ENCODE measurements around the gene MTFR2.
"Not testable (repeated sequence)": the region's sequence is repeated elsewhere in the genome, so short reads cannot be mapped to it uniquely, and the experiment has no call there.

Gene MTFR2

DNA sequence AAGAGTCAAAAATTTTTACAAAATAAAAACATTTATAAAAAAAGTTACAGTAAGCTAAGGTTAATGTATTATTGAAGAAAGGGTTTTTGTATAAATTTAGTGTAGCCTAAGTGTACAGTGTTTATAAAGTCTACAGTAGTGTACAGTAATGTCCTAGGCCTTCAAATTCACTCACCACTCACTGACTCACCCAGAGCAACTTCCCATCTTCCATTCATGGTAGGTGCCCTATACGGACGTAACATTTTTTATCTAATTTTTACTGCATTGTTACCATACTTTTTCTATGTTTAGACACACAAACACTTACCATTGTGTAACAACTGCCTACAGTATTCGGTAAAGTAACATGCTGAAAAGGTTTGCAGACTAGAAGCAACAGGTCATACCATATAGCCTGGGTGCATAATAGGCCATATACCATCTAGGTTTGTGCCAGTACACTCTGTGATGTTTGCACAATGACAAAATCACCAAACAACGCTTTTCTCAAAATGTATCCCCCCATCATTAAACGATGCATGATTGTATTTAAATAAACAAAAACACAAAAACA is 6.0 kb downstream of the MTFR2 start:
- in situ Hi-C loops (cut with MboI; ENCODE audit: low pct_unique_long_range_greater_than_20kb, low sequenced_read_pairs), result no loop called here
- DNase-seq, result no peak

DNA sequence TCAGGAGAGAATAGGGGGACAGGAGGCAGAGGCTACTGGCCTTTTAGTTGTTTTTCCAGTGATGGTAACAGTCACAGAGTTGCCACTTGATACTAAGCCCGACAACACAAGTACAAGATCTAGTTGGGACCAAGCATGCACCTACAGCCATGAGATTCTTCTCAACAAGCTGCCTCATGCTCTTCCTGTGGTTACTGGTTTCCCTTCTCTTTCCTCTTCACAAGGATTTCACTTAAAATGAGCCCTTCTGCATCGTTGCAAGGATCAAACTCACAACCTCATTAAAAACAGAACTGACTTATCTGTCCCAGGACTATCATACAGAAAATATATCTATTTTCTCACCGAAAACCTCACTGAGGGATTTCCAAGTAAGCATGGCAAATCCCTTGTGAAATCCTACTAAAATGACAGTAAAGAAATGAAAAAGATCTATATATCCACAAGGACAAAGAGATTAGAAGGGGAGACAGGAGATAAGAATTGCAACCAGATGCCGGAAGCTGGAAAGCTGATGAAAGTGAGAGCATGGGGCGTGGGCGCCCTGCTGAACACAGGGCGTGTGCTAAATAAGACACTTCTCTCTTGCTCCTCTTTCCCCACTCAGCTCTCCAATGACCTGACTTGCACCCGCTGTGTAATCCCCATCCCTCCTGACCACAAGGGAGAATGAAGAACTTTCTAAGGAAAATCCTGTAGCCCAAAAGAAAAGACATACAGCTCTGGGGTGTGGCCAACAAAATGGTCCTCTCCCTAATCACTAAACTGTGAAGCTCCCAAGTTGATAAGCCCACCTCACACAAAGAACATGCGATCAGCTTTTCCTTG is 13.4 kb downstream of the MTFR2 start:
- DNase-seq, result no peak
- in situ Hi-C loops (cut with MboI; ENCODE audit: low pct_unique_long_range_greater_than_20kb, low sequenced_read_pairs), result no loop called here

GRCh38 chr6:136235233-136235564 is 14.9 kb downstream of the MTFR2 start:
- no peak for DNase-seq
- in situ Hi-C loops (cut with MboI; ENCODE audit: low pct_unique_long_range_greater_than_20kb, low sequenced_read_pairs), result no loop called here

- in situ Hi-C loops (cut with MboI; ENCODE audit: low pct_unique_long_range_greater_than_20kb, low sequenced_read_pairs), result no loop called here
- DNase-seq, result no peak
Measured at GRCh38 chr6:136232701-136233100, 17.4 kb downstream of the MTFR2 start.

DNA sequence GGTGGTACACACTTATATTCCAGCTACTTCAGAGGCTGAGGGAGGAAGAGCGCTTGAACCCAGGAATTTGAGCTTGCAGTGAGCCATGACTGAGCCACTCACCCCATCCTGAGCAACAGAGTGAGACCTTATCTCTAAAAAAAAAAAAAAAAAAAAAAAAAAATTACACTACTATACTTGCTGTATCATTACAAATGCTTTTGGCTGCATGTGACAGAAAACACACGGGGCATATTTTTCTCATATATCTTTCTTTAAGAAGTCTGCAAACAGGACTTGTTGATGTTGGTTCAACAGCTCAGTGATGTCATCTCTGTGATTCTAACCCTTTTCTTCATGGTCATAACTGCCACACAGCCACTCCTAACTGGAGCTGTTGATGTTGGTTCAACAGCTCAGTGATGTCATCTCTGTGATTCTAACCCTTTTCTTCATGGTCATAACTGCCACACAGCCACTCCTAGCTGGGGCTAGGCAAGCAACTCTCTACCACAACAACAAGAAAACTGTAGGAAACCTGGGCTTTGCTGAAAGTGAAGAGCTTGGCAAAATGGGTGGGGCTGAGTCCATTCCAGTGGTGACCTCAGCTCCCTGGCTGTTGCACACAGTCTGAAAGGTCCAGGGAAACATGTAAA is 19.8 kb downstream of the MTFR2 start:
- no peak for DNase-seq
- in situ Hi-C loops (cut with MboI; ENCODE audit: low pct_unique_long_range_greater_than_20kb, low sequenced_read_pairs), result no loop called here

- in situ Hi-C loops (cut with MboI; ENCODE audit: low pct_unique_long_range_greater_than_20kb, low sequenced_read_pairs), result no loop called here
- no peak for DNase-seq
Measured at GRCh38 chr6:136228814-136229213, 21.3 kb downstream of the MTFR2 start.

- in situ Hi-C loops (cut with MboI; ENCODE audit: low pct_unique_long_range_greater_than_20kb, low sequenced_read_pairs), result no loop called here
- DNase-seq, result no peak
Measured at GRCh38 chr6:136226674-136227377, 23.3 kb downstream of the MTFR2 start.

DNA sequence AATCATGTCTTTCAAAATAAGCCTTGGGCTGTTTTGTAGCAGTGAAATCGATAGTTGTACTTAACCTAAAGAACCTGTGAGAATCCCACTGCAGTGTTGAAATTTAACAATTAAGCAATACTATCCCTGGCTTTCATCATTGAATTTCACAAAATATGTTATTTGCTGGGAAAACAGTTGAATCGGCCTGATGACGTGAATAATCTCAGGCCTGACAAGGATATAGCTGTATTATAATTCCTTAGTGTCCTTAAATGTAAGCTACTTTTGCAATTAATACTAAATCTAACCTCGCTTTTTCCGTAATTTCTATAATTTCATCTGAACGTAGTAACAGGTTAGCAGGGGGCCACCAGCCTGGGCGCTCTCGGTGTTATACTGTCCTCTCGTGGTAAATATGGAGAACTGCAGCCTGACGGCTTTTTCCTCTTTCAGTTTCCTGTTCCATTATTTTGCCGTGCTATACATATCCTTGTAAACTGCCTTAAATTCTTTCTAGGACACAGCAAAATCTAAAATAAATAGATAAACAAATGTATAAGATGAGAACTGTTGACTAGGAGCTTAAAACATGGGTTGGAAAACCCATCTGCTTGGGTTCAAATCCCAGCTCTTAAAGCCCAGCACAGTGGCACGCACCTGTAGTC is 24.0 kb downstream of the MTFR2 start:
- DNase-seq, result peak; percentile 74
- in situ Hi-C loops (cut with MboI; ENCODE audit: low pct_unique_long_range_greater_than_20kb, low sequenced_read_pairs), result no loop called here

GRCh38 chr6:136225496-136225895 is 24.6 kb downstream of the MTFR2 start:
- in situ Hi-C loops (cut with MboI; ENCODE audit: low pct_unique_long_range_greater_than_20kb, low sequenced_read_pairs), result no loop called here
- no peak for DNase-seq

GRCh38 chr6:136224974-136225373 is 25.1 kb downstream of the MTFR2 start:
- not testable (repeated sequence) for DNase-seq
- in situ Hi-C loops (cut with MboI; ENCODE audit: low pct_unique_long_range_greater_than_20kb, low sequenced_read_pairs), result loop anchor here (25.0 kb wide), 1 partner anchor 688 kb away; no protein-coding TSS in a partner anchor

- no peak for DNase-seq
Measured at GRCh38 chr6:136216503-136217401, 33.4 kb downstream of the MTFR2 start.

GRCh38 chr6:136213853-136214252 is 36.3 kb downstream of the MTFR2 start:
- in situ Hi-C loops (cut with MboI; ENCODE audit: low pct_unique_long_range_greater_than_20kb, low sequenced_read_pairs), result loop anchor here (25.0 kb wide), 1 partner anchor 677 kb away; no protein-coding TSS in a partner anchor
- no peak for DNase-seq

More at GRCh38 chr6:136216503-136217401, 33.4 kb downstream of the MTFR2 start:
- in situ Hi-C loops (cut with MboI; ENCODE audit: low pct_unique_long_range_greater_than_20kb, low sequenced_read_pairs), result loop anchor here (25.0 kb wide), 1 partner anchor 679 kb away; no protein-coding TSS in a partner anchor

DNA sequence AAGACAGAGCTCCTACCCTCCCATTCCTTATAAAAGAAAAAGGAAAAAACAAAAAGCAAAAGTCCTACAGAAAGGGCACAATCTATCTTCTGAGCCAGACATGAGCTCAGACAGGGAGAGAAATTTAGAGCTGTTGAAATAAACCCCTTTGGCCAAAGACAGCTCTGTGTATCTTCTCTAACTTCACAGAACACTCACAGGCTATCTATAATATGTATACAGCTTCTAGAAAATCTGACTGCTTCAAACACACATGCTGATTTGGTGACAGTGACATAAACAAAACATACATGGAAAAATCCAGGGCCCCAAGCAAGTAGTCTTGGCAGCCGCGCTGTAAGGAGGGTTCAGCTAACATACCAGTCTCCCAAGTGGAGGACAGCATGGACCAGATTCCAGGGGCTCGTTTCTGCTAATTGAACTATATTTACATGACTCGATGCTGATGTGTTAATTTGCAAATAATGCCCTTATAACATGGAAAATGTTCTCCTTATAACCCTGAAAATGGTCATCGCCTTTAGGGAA is 37.0 kb downstream of the MTFR2 start:
- in situ Hi-C loops (cut with MboI; ENCODE audit: low pct_unique_long_range_greater_than_20kb, low sequenced_read_pairs), result loop anchor here (25.0 kb wide), 1 partner anchor 676 kb away; no protein-coding TSS in a partner anchor
- no peak for DNase-seq

DNA sequence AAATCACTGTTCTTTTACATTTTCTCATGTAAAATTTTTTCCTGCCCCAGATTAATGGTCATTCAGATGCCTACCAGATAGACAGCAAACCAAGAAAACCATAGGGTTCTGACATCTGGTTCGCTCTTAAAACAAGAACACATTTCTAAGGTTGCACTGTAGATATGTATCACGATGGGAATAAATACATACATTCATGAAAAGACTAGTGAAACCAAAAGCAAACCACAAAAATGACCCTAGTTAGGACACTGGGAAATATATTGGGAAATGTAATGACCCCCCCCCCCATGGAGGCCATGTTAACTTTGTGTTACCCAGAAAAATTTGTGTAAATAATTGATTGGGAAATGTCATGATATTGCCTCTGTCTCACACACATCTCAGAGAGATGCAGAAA is 37.5 kb downstream of the MTFR2 start:
- in situ Hi-C loops (cut with MboI; ENCODE audit: low pct_unique_long_range_greater_than_20kb, low sequenced_read_pairs), result loop anchor here (25.0 kb wide), 1 partner anchor 675 kb away; no protein-coding TSS in a partner anchor
- DNase-seq, result no peak

DNA sequence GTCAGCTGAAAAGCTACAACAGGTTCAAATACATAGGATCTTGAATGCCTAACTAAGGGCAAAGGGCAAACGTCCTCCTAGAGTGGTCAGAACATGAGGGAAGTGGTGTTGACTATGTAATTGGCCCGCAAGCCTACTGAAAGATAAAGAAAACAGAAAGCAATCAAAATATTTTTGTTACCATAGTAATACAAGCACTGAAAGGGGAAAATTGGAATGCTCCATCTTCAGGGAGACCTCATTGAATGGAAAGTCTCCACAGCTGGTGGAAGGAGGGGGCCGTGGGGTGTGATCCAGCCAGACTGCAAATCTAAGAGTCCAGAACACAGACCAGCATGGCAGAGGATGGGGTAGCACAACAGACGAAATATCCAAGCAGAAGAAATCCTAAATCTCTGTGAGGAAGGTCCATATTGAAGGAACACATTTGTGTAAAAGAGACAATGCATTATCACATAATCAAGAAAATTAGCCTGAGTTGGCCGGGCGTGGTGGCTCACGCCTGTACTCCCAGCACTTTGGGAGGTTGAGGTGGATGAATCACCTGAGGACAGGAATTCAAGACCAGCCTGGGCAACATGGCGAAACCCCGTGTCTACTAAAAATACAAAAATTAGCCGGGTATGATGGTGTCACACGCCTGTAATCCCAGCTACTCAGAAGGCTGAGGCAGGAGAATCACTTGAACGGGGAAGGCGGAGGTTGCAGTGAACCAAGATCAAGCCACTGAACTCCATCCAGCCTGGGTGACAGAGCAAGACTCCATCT is 39.5 kb downstream of the MTFR2 start:
- DNase-seq, result no peak
- in situ Hi-C loops (cut with MboI; ENCODE audit: low pct_unique_long_range_greater_than_20kb, low sequenced_read_pairs), result loop anchor here (25.0 kb wide), 1 partner anchor 673 kb away; no protein-coding TSS in a partner anchor

DNA sequence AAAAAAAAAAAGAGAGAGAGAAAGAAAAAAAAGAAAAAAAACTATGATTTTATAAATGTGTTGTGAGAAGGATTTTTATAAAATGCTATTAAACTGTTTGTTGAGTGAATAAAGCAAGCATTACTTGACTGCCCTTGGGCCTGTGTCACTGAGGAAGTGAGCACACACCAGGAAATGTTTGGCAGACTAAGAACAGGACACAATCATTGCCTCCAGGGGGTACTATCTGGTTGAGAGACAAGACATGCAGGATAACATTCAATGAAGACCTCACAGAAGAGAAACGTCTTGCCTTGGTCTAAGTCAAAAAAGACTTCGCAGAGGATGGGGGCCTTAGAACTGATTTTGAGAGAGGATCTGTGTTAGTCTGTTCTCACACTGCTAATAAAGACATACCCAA is 40.6 kb downstream of the MTFR2 start:
- in situ Hi-C loops (cut with MboI; ENCODE audit: low pct_unique_long_range_greater_than_20kb, low sequenced_read_pairs), result loop anchor here (25.0 kb wide), 1 partner anchor 672 kb away; no protein-coding TSS in a partner anchor

DNA sequence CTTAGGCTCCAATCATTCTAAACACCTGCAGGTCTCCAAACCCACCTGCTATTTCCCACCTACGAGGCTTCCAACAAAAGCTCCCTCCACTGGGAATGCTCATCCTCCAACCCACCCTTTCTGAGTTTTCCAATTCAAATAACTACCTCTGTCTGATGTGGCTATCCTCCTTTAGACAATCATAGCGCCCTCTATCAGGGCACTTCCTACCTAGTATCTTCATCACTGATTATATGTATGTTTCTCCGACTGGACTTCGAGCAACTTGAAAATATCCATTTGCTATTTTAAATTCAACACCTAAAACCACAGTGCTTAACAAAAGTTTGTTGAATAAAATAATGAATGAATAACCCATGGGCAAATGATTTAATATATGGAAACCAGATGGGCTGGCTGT is 41.3 kb downstream of the MTFR2 start:
- in situ Hi-C loops (cut with MboI; ENCODE audit: low pct_unique_long_range_greater_than_20kb, low sequenced_read_pairs), result loop anchor here (25.0 kb wide), 1 partner anchor 671 kb away; no protein-coding TSS in a partner anchor
- no peak for DNase-seq

More for the DNA sequence above, 40.6 kb downstream of the MTFR2 start:
- DNase-seq, result no peak

Measured in KBM-7 (cell line).